HG02678 (cell line): ENCODE measurements around the gene ZNF423.
A peak's percentile ranks its signal among the peaks of the same experiment; 100 is the strongest.

ENCODE experiments used
- ATAC-seq: cut with Tn5 transposase; IDR thresholded peaks from one replicate; pipeline ENCODE4 v1.9.1; 2021; ENCODE audit warnings: mild to moderate bottlenecking, moderate library complexity; ENCODE audit not compliant: unreplicated experiment

Gene ZNF423

GRCh38 chr16:49467540-49468372, 388.2 kb downstream of the ZNF423 start:
- ATAC-seq, result no peak

- ATAC-seq, result no peak
These were observed 389.0 kb downstream of the ZNF423 start for GRCh38 chr16:49466881-49467280.

DNA sequence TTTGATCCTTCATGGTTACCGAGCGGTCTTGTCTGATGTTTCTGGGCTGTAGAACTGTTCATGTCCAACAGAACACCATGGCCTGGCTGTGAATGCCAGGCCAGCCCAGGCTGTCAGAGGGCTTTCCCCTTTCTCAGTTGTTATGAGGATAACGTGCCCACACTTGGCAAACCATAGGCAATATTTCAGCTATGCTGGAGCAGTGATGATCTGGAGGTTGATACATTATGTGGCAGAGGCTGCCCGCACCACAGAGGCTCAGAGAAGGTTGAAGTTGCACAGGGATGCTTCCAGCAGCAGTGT, 389.4 kb downstream of the ZNF423 start:
- ATAC-seq, result no peak

DNA sequence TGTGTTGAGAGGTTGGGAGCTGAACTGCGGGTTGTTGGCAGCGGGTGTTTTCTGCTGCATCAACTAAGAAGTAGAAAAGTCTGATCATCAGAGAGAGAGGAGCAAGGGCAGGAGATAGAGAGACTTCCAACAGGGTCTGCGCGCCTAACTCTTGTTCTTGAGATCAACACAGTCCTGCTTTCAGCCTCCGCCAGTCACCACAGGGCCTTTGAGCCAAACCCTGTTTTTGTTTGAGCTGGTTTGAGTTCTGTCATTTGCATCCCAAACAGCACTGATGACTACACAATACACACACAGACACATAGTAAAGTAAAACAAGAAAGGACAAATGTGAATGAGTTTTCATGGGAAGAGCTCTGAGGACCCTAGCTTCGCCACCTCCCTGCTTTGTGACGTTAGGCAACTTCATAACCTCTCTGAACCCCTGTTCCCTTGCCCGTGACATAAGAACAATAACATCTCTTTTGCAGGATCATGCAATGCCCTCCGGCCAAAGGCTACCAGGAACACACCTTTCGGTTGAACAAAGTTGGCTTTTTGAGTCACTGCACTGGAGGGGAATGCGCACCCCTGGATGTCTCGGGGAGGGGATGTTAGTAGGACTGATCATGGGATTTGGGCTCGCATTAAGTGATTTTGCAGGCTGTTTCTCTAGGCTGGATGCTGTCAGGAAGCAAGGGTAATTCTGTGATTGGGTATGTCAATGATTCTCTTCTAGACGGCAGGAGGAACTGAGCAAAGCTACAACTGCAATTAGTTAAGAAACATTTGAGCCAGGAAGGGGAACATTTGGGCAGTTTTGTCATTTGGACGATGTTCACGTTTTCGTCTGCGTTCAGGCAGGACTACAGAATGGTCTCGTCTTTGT, 390.0 kb downstream of the ZNF423 start:
- ATAC-seq, result no peak

DNA sequence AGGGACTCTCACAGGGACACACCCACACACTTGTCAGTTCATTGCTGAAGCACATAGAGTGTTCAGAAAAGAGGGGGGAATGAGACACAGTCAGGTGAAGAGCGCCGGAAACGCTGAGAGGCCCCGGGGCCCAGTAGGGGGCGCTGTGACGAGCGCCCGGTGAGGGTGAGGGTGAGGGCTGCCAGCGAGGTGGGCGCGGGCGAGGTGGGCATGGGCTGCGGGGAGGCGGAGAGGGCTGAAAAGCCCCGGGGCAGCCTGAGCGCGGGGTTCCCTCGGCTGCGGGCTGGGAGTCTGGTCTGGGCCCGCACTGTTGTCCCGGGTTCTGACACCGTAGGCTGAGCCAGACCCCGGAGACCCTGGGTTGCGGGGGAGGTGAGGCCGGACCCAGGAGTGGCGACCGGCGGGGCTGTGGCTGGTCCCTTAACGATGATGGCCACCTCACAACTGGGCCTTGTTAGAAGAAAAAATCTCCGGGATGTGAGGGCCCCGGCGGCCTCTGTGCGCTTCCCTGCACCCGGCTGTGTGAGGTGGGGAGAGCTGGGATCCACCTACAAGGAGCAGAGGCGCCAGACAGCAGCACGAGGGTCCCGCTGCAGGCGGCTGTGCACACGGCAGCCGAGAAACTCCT, 390.9 kb downstream of the ZNF423 start:
- ATAC-seq, result no peak

- no peak for ATAC-seq
These were observed 391.8 kb downstream of the ZNF423 start for GRCh38 chr16:49464093-49464492.

GRCh38 chr16:49463529-49463928, 392.4 kb downstream of the ZNF423 start:
- ATAC-seq, result peak; percentile 94

DNA sequence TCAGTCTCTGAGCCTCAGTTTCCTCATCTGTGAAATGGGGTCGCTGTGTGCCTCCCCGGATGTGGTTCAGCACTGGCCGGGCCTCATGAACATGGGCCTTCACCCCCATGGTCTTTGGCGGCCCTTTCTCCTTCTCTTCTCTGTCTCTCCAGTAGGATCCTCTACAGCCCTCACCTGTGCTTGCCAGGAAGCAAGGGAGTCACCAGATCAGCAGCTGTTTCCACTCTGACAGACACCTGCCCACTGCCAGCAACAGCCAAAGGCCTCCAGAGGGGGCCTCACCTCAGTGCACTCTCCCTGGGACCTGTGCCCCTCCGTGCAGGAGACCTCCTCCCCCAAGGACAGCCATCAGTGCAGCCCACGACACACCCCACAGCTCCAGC, 392.9 kb downstream of the ZNF423 start:
- ATAC-seq, result peak; percentile 31

DNA sequence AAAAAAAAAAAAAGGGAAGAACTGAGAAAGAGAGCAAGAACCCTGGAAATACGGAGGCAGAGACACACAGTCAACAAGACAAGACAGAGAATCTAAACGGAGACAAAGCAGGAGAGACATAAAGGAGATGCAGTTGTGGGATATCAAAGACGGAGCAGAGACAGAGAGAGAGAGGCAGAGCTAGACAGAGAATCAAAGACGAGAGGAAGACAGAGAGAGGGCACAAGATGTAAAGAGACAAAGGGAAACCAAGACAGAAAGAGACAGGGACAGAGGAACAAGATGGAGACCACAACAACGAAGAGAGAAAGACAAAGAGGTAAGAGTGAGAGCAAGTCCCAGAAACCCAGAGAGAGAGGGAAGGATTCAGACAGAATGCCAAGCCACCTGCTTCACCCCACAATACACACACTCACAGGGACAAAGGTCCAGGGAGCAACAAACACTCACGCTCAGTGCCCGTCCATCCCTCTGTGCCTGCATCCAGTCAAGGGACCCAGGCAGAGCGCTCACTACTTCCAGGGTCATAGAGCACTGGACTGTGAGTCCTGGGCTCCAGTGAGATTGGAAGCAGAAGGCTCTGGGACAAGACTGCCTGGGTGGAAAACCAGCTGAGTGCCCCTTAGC, 393.4 kb downstream of the ZNF423 start:
- no peak for ATAC-seq

GRCh38 chr16:49461517-49461951, 394.4 kb downstream of the ZNF423 start:
- ATAC-seq, result no peak

- ATAC-seq, result no peak
These were observed 395.0 kb downstream of the ZNF423 start for GRCh38 chr16:49460786-49461470.

GRCh38 chr16:49459953-49460735, 395.8 kb downstream of the ZNF423 start:
- no peak for ATAC-seq

DNA sequence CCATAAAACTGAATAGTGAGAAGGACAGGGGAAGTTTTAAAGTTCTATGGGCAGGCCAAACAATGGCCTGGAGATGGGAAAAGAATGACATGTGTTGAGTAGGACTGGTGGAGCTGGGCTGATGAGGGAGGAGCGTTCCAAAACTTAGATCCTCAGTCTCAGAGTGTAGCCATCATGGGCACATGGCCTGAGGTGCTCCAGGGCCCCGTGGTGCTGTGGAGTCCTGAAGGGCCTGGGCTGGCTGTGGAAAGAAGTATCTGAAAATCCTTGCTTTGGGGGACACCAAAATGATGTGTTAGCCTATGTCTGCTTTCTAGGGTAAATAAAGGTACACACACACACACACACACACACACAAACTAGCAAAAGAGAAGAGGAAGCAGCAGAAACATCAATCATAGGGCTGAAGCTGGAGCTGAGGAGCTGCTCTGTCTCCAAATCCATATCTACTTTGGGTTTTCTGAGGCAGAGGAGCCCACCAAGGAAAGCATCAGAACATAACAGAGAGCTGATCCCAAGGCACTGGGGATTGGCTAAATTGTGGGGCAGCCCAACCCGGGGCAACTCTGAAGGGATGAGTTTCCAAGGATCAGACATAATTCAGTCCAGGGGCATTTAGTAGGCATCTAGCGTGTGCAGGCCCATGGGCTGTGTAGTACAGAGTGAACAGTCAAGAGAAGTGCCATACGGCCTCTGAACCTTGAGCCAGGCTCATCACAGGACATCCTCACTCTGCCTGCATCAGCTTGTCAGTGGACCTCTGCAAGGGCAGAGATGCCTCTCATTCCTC, 397.1 kb downstream of the ZNF423 start:
- no peak for ATAC-seq

DNA sequence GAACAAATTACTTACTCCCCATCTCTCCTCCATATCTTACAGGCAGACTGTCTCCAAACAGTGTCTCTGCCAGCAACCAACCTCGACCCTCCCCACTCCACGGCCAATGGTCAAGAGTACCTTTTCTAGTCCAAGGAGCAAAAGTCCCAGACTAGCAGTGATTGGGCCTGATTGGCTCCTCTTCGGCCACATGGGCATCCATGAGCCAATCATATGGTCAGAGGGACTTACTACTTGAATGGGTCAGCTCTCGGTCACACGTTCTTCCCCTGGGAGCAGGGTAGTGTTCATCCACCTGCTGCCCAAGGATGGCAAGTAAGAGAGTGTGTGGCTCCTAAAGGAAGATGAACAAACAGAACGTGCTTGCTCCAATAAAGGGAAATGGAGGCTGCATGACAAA, 397.7 kb downstream of the ZNF423 start:
- no peak for ATAC-seq

GRCh38 chr16:49457196-49457595, 398.7 kb downstream of the ZNF423 start:
- no peak for ATAC-seq

- ATAC-seq, result no peak
These were observed 399.1 kb downstream of the ZNF423 start for GRCh38 chr16:49456763-49457162.

DNA sequence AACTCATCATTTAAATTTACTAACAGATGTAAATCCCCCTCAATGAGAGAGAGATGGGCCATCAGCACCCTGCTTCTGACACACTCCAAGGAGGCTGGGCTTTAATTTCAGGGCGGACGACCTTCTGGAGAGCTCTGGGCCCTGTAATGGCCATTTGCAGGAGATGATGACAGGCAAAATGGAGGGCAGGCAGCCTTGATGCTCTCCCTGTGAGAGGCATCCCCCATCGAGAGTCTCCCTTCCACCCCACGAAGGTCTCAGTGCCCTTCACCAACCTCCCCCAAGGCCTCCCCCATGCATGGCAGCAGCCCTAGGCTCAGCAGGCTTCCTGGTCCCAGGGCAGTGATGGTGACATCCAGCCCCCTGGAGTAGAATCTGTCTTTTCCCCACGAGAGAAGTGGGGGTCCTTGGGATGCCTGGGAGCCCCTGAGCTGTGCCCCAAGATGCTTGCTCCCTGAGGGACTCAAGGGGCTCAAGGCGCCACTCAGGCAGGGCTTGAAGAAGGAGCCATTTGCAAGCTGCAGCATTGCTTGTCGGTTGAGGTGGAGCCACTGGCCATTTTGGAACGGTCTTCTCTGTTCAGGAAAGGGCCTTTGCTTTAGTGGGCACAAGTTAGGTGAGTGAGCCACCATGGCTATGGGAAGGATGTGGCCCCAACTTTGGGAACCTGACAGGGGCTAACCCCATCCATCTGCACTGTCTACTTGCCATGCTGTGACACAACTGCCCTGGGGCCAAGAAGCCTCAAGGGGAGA, 399.7 kb downstream of the ZNF423 start:
- no peak for ATAC-seq
